ENCODE measurements around the gene FUT3.

The FUT3 gene

GRCh38 chr19:5838353-5839064, 12.7 kb downstream of the FUT3 start:
- H3K9me3 ChIP-seq (ENCODE audit: insufficient read depth, low read depth, low read length): no peaks in the 10 kb centered on the region
- H3K27ac ChIP-seq (ENCODE audit: low read length): no peak overlapping the region
- no peak overlapping the region for H3K4me3 ChIP-seq (ENCODE audit: low read length)
- H3K36me3 ChIP-seq (ENCODE audit: insufficient read depth, low read depth, low read length): no peaks in the 10 kb centered on the region
- no peak overlapping the region for H3K9ac ChIP-seq (ENCODE audit: low read depth, low read length)
- H3K4me1 ChIP-seq (ENCODE audit: insufficient read depth, low read length): no peaks in the 10 kb centered on the region
- no peaks in the 10 kb centered on the region; the same call in 1 of the 2 replicates for H3K27me3 ChIP-seq (ENCODE audit: insufficient read depth, low read length)

- Histone ChIP-seq H3K4me1 (ENCODE audit: insufficient read depth, low read length) (no peaks in the 10 kb centered on the region), H3K27ac (ENCODE audit: low read length) (no peak overlapping the region), H3K27me3 (ENCODE audit: insufficient read depth, low read length) (no peaks in the 10 kb centered on the region; the same call in 1 of the 2 replicates), H3K9me3 (ENCODE audit: insufficient read depth, low read depth, low read length) (no peaks in the 10 kb centered on the region), H3K4me3 (ENCODE audit: low read length) (no peak overlapping the region), H3K36me3 (ENCODE audit: insufficient read depth, low read depth, low read length) (no peaks in the 10 kb centered on the region), H3K9ac (ENCODE audit: low read depth, low read length) (no peak overlapping the region)
Observed at GRCh38 chr19:5837761-5838352, 13.4 kb downstream of the FUT3 start.

GRCh38 chr19:5832527-5833216, 18.6 kb downstream of the FUT3 start:
- Histone ChIP-seq H3K4me3 (ENCODE audit: low read length) (no peak overlapping the region), H3K27ac (ENCODE audit: low read length) (no peak overlapping the region), H3K36me3 (ENCODE audit: insufficient read depth, low read depth, low read length) (no peaks in the 10 kb centered on the region), H3K9me3 (ENCODE audit: insufficient read depth, low read depth, low read length) (no peaks in the 10 kb centered on the region), H3K9ac (ENCODE audit: low read depth, low read length) (no peak overlapping the region), H3K4me1 (ENCODE audit: insufficient read depth, low read length) (no peaks in the 10 kb centered on the region), H3K27me3 (ENCODE audit: insufficient read depth, low read length) (no peaks in the 10 kb centered on the region; the same call in 1 of the 2 replicates)

GRCh38 chr19:5832061-5832460, 19.2 kb downstream of the FUT3 start:
- H3K27ac ChIP-seq (ENCODE audit: low read length): no peak overlapping the region
- H3K27me3 ChIP-seq (ENCODE audit: insufficient read depth, low read length): no peaks in the 10 kb centered on the region; the same call in 1 of the 2 replicates
- no peaks in the 10 kb centered on the region for H3K9me3 ChIP-seq (ENCODE audit: insufficient read depth, low read depth, low read length)
- no peak overlapping the region for H3K9ac ChIP-seq (ENCODE audit: low read depth, low read length)
- no peaks in the 10 kb centered on the region for H3K36me3 ChIP-seq (ENCODE audit: insufficient read depth, low read depth, low read length)
- no peak overlapping the region for H3K4me3 ChIP-seq (ENCODE audit: low read length)
- H3K4me1 ChIP-seq (ENCODE audit: insufficient read depth, low read length): no peaks in the 10 kb centered on the region

GRCh38 chr19:5831159-5831558, 20.1 kb downstream of the FUT3 start:
- Histone ChIP-seq H3K4me1 (ENCODE audit: insufficient read depth, low read length) (no peaks in the 10 kb centered on the region), H3K27me3 (ENCODE audit: insufficient read depth, low read length) (no peaks in the 10 kb centered on the region; the same call in 1 of the 2 replicates), H3K4me3 (ENCODE audit: low read length) (no peak overlapping the region), H3K9me3 (ENCODE audit: insufficient read depth, low read depth, low read length) (no peaks in the 10 kb centered on the region), H3K27ac (ENCODE audit: low read length) (no peak overlapping the region), H3K9ac (ENCODE audit: low read depth, low read length) (no peak overlapping the region), H3K36me3 (ENCODE audit: insufficient read depth, low read depth, low read length) (no peaks in the 10 kb centered on the region)

GRCh38 chr19:5829567-5830310, 21.5 kb downstream of the FUT3 start:
- peak overlapping the region; percentile 42; the same call in 1 of the 2 replicates for H3K4me3 ChIP-seq (ENCODE audit: low read length)
- no peaks in the 10 kb centered on the region for H3K9me3 ChIP-seq (ENCODE audit: insufficient read depth, low read depth, low read length)
- H3K27ac ChIP-seq (ENCODE audit: low read length): no peak overlapping the region
- no peaks in the 10 kb centered on the region for H3K4me1 ChIP-seq (ENCODE audit: insufficient read depth, low read length)
- H3K9ac ChIP-seq (ENCODE audit: low read depth, low read length): no peak overlapping the region; the same call in 1 of the 2 replicates
- no peaks in the 10 kb centered on the region for H3K36me3 ChIP-seq (ENCODE audit: insufficient read depth, low read depth, low read length)
- H3K27me3 ChIP-seq (ENCODE audit: insufficient read depth, low read length): no peaks in the 10 kb centered on the region; the same call in 1 of the 2 replicates

GRCh38 chr19:5828661-5829566, 22.3 kb downstream of the FUT3 start:
- H3K9ac ChIP-seq (ENCODE audit: low read depth, low read length): peak overlapping the region; percentile 91
- H3K4me3 ChIP-seq (ENCODE audit: low read length): peak overlapping the region; percentile 87
- H3K36me3 ChIP-seq (ENCODE audit: insufficient read depth, low read depth, low read length): no peaks in the 10 kb centered on the region

GRCh38 chr19:5827891-5828660, 23.2 kb downstream of the FUT3 start:
- Histone ChIP-seq H3K27me3 (ENCODE audit: insufficient read depth, low read length) (no peaks in the 10 kb centered on the region), H3K4me1 (ENCODE audit: insufficient read depth, low read length) (no peaks in the 10 kb centered on the region), H3K9ac (ENCODE audit: low read depth, low read length) (peak overlapping the region; percentile 91), H3K27ac (ENCODE audit: low read length) (peak overlapping the region; percentile 63), H3K9me3 (ENCODE audit: insufficient read depth, low read depth, low read length) (no peaks in the 10 kb centered on the region), H3K4me3 (ENCODE audit: low read length) (peak overlapping the region; percentile 87), H3K36me3 (ENCODE audit: insufficient read depth, low read depth, low read length) (no peaks in the 10 kb centered on the region)

More at GRCh38 chr19:5828661-5829566, 22.3 kb downstream of the FUT3 start:
- Histone ChIP-seq H3K27me3 (ENCODE audit: insufficient read depth, low read length) (no peaks in the 10 kb centered on the region), H3K9me3 (ENCODE audit: insufficient read depth, low read depth, low read length) (no peaks in the 10 kb centered on the region), H3K27ac (ENCODE audit: low read length) (peak overlapping the region; percentile 63), H3K4me1 (ENCODE audit: insufficient read depth, low read length) (no peaks in the 10 kb centered on the region)

GRCh38 chr19:5827342-5827890, 23.8 kb downstream of the FUT3 start:
- Histone ChIP-seq H3K36me3 (ENCODE audit: insufficient read depth, low read depth, low read length) (no peaks in the 10 kb centered on the region), H3K4me3 (ENCODE audit: low read length) (peak overlapping the region; percentile 67), H3K9ac (ENCODE audit: low read depth, low read length) (peak overlapping the region; percentile 61; the same call in 1 of the 2 replicates), H3K4me1 (ENCODE audit: insufficient read depth, low read length) (no peaks in the 10 kb centered on the region), H3K27me3 (ENCODE audit: insufficient read depth, low read length) (no peaks in the 10 kb centered on the region), H3K9me3 (ENCODE audit: insufficient read depth, low read depth, low read length) (no peaks in the 10 kb centered on the region), H3K27ac (ENCODE audit: low read length) (no peak overlapping the region)

Measured in iPS-20b (cell line).